ENCODE data around the gene RBMS3. TPM values are rescaled to one million over a fixed set of nuclear protein-coding genes. Genes with fewer than 3 reads are reported as not detected.

Gene RBMS3
- total and polyA plus RNA-seq, 2 experiments from 2014 or later: 3.2 to 7.4 TPM

GRCh38 chr3:29344935-29345334 lies 64.1 kb downstream of the RBMS3 start:
- Histone ChIP-seq H3K27me3 (ENCODE audit: insufficient read depth) (no peaks in the 10 kb centered on the region), H2AFZ (no peak overlapping the region), H3K4me3 (no peak overlapping the region), H3K79me2 (replicated peaks; ENCODE audit: insufficient read depth) (no peaks in the 10 kb centered on the region), H4K20me1 (replicated peaks; ENCODE audit: insufficient read depth) (no peaks in the 10 kb centered on the region), H3K4me2 (peak overlapping the region; percentile 44), H3K4me1 (ENCODE audit: insufficient read depth) (peaks cover 47% of the 10 kb centered on the region), H3F3A (replicated peaks; ENCODE audit: low read depth) (no peaks in the 10 kb centered on the region), H3K9me2 (ENCODE audit: insufficient read depth) (peaks cover 5% of the 10 kb centered on the region; the same call in 1 of the 2 replicates), H3K27ac (ENCODE audit: low read depth) (peak overlapping the region; percentile 91), H3K36me3 (ENCODE audit: insufficient read depth) (no peaks in the 10 kb centered on the region)
- TF ChIP-seq ZNF462 (CRISPR knock-in tag; IDR thresholded peaks at IDR 0.05): no peak
- peak; percentile 64; the same call in 1 of the 2 replicates for TF ChIP-seq NANOG (IDR thresholded peaks at IDR 0.05; ENCODE audit: borderline replicate concordance)
- Mint-ChIP-seq H3K9me3 (no peaks in the 10 kb centered on the region), H3K27me3 (ENCODE audit: insufficient read depth, low read depth, poor library complexity) (no peaks in the 10 kb centered on the region), H3K27ac (peak overlapping the region; percentile 89), H3K4me3 (0 out of 3 replicates have a peak overlapping the region, but pooled peaks have one; percentile 15), H3K4me1 (peaks cover 48% of the 10 kb centered on the region), H3K36me3 (ENCODE audit: low read depth) (no peaks in the 10 kb centered on the region)
- no peak for DNase-seq (ENCODE audit: low spot score)
- ATAC-seq: no peak

DNA sequence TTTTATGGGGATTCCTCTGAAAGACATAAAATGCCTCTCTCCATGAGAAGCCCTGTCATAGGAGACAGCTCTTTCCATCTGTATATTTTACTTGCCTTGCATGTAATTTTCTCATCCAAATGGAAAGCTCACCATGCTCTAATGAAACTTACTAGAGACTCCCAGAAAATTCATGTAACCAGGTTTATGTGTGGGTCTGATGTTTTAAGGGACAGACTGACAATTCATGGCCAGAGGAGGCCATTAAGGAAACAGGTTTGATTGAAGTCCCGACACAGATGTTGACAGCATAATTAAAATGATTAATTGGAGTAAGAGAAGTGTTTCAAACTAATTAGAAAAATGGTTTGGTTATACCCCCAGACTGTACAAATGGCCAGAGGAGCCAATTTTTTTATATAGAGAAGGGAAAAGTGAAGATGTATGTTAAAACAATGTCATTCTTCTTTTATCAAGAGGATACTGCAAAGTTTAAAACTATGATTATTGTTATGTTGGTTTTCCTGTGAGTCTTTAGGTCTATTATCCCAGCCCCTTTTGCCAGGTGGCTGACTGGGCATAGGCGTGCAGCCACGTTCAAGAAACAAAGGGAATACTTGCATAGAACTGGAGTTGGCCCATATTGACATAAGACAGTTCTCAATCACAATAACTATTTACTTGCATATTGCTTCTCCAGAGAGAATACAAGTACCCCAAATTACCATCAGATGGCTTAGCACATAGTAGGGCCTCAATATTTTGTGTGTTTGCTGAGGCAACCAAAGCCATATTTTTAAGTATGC lies 64.8 kb downstream of the RBMS3 start:
- Histone ChIP-seq H3K9me2 (ENCODE audit: insufficient read depth) (peaks cover 5% of the 10 kb centered on the region; the same call in 1 of the 2 replicates), H2AFZ (no peak overlapping the region), H3K79me2 (replicated peaks; ENCODE audit: insufficient read depth) (no peaks in the 10 kb centered on the region), H3K27me3 (ENCODE audit: insufficient read depth) (no peaks in the 10 kb centered on the region), H3K36me3 (ENCODE audit: insufficient read depth) (no peaks in the 10 kb centered on the region), H3K4me1 (ENCODE audit: insufficient read depth) (peaks cover 52% of the 10 kb centered on the region), H3K27ac (ENCODE audit: low read depth) (peak overlapping the region; percentile 91), H3K4me2 (peak overlapping the region; percentile 44), H3K4me3 (no peak overlapping the region; the same call in 1 of the 2 replicates), H3F3A (replicated peaks; ENCODE audit: low read depth) (no peaks in the 10 kb centered on the region), H4K20me1 (replicated peaks; ENCODE audit: insufficient read depth) (no peaks in the 10 kb centered on the region)
- DNase-seq (ENCODE audit: low spot score) (peak; percentile 50), ATAC-seq (peak; percentile 70)
- H3K4me1 Mint-ChIP-seq: peaks cover 51% of the 10 kb centered on the region
- peak overlapping the region; percentile 89 for H3K27ac Mint-ChIP-seq
- no peaks in the 10 kb centered on the region for H3K27me3 Mint-ChIP-seq (ENCODE audit: insufficient read depth, low read depth, poor library complexity)
- no peak for TF ChIP-seq CREB1 (CRISPR knock-in tag; IDR thresholded peaks at IDR 0.05; ENCODE audit: low read depth)
- no peak for TF ChIP-seq ZNF331 (CRISPR knock-in tag; IDR thresholded peaks at IDR 0.05; ENCODE audit: low read depth)
- TF ChIP-seq NANOG (IDR thresholded peaks at IDR 0.05; ENCODE audit: borderline replicate concordance): peak; percentile 75
- peak overlapping the region; percentile 8; the same call in 1 of the 3 replicates for H3K4me3 Mint-ChIP-seq
- no peaks in the 10 kb centered on the region for H3K36me3 Mint-ChIP-seq (ENCODE audit: low read depth)
- H3K9me3 Mint-ChIP-seq: no peaks in the 10 kb centered on the region
